SW480 (cell line): Measurements from ENCODE around the gene COL5A2.

Experiments
- DNase-seq: peaks from one replicate; pipeline ENCODE4 v3.0.0-alpha.2; 2016; ENCODE audit warnings: low spot score

The COL5A2 gene

GRCh38 chr2:189179570-189179950, at the start of gene COL5A2:
TSS of gene COL5A2 (minus strand) at chr2:189179761. CDS start at chr2:189179604, 157 bp downstream.
- DNase-seq, result no peak

GRCh38 chr2:189226017-189226416, 46.5 kb upstream of the COL5A2 start:
- no peak for DNase-seq

GRCh38 chr2:189225032-189225431, 45.5 kb upstream of the COL5A2 start:
- DNase-seq, result no peak

GRCh38 chr2:189222468-189223105, 43.0 kb upstream of the COL5A2 start:
- DNase-seq, result no peak

- DNase-seq, result no peak
Observed at GRCh38 chr2:189221811-189222467, 42.4 kb upstream of the COL5A2 start.

GRCh38 chr2:189218236-189218635, 38.7 kb upstream of the COL5A2 start:
- DNase-seq, result no peak

GRCh38 chr2:189217541-189217940, 38.0 kb upstream of the COL5A2 start:
- no peak for DNase-seq

- no peak for DNase-seq
Observed at GRCh38 chr2:189217051-189217450, 37.5 kb upstream of the COL5A2 start.

GRCh38 chr2:189214484-189214883, 34.9 kb upstream of the COL5A2 start:
- no peak for DNase-seq

GRCh38 chr2:189213250-189213649, 33.7 kb upstream of the COL5A2 start:
- DNase-seq, result no peak

GRCh38 chr2:189210250-189211087, 30.9 kb upstream of the COL5A2 start:
- no peak for DNase-seq

- DNase-seq, result no peak
Observed at GRCh38 chr2:189208254-189208653, 28.7 kb upstream of the COL5A2 start.

GRCh38 chr2:189204322-189204941, 24.9 kb upstream of the COL5A2 start:
- DNase-seq, result peak; percentile 28

GRCh38 chr2:189203177-189203799, 23.7 kb upstream of the COL5A2 start:
- DNase-seq, result no peak

- no peak for DNase-seq
Observed at GRCh38 chr2:189199797-189200196, 20.2 kb upstream of the COL5A2 start.

GRCh38 chr2:189192766-189193165, 13.2 kb upstream of the COL5A2 start:
- no peak for DNase-seq

- no peak for DNase-seq
Observed at GRCh38 chr2:189191766-189192165, 12.2 kb upstream of the COL5A2 start.

GRCh38 chr2:189190685-189191084, 11.1 kb upstream of the COL5A2 start:
- no peak for DNase-seq

- DNase-seq, result no peak
Observed at GRCh38 chr2:189188115-189188805, 8.7 kb upstream of the COL5A2 start.

- DNase-seq, result no peak
Observed at GRCh38 chr2:189183170-189183569, 3.6 kb upstream of the COL5A2 start.

GRCh38 chr2:189181706-189182105, 2.1 kb upstream of the COL5A2 start:
- no peak for DNase-seq
